Ovary (tissue), 3 donors: ENCODE data around the gene C2orf78.

ENCODE experiments used
- EP300 ChIP-seq: sonication (generic); formaldehyde crosslinking; IDR thresholded peaks from one replicate; pipeline ENCODE4 v1.6.1; 2017; ENCODE audit warnings: antibody characterized with exemption
- POLR2A ChIP-seq: fragments of 450-650 bp; IDR thresholded peaks from one replicate; pipeline ENCODE4 v1.6.1; 2017; ENCODE audit warnings: antibody characterized with exemption, mild to moderate bottlenecking, moderate library complexity
- TF ChIP-seq, protein P1 (sequence below), 3 donors: fragments of 450-650 bp in 2 of 3; fragments of 200-600 bp in 1 of 3; IDR thresholded peaks; one replicate each; pipeline versions ENCODE4 v1.5.1 to v1.8.0; 2016 to 2022; ENCODE audit warnings: antibody characterized with exemption in 3 of 3, mild to moderate bottlenecking in 1 of 3
- donor health status: DM: no; HTN: no; CAD: no.

DNA sequence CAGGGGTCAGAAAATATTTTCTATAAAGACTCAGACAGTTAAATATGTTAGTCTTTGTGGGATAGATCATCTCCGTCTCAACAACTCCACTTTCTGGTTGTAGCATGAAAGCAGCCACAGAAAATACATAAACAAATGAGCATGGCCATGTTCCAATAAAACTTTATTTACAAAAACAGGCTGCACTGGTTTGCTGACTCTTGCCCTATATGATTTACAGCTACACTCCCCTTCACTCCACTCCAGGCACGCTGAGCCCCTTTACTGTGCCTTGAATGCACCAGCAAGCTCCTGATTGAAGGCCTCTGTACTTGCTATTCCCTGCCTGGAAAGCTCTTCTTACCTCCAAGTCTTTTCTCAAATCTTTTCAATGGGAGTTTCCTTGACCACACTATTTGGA lies 39.0 kb downstream of the C2orf78 start:
- TF ChIP-seq, protein P1, sequence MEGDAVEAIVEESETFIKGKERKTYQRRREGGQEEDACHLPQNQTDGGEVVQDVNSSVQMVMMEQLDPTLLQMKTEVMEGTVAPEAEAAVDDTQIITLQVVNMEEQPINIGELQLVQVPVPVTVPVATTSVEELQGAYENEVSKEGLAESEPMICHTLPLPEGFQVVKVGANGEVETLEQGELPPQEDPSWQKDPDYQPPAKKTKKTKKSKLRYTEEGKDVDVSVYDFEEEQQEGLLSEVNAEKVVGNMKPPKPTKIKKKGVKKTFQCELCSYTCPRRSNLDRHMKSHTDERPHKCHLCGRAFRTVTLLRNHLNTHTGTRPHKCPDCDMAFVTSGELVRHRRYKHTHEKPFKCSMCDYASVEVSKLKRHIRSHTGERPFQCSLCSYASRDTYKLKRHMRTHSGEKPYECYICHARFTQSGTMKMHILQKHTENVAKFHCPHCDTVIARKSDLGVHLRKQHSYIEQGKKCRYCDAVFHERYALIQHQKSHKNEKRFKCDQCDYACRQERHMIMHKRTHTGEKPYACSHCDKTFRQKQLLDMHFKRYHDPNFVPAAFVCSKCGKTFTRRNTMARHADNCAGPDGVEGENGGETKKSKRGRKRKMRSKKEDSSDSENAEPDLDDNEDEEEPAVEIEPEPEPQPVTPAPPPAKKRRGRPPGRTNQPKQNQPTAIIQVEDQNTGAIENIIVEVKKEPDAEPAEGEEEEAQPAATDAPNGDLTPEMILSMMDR (IDR thresholded peaks at IDR 0.05) = no peak
- TF ChIP-seq POLR2A (no peak), EP300 (no peak)
